HepG2 (cell line): ENCODE measurements around the gene KCTD19. TPM values are rescaled to one million over a fixed set of nuclear protein-coding genes. Genes with fewer than 3 reads are reported as not detected.

Source experiments
- HNF4A ChIP-seq: sonication (generic); formaldehyde crosslinking; IDR thresholded peaks from 2 replicates; pipeline ENCODE4 v1.4.0; 2020; ENCODE audit warnings: missing genetic modification reagents
- HNRNPUL1 ChIP-seq: fragments of 200-400 bp; formaldehyde crosslinking; IDR thresholded peaks from 2 replicates; pipeline ENCODE4 v1.6.1; 2017; ENCODE audit warnings: low read depth, mild to moderate bottlenecking, low read length, moderate library complexity
- MAFK ChIP-seq, 2 experiments: IDR thresholded peaks in 1 of 2; conservative IDR thresholded peaks in 1 of 2; 2 replicates each; pipeline ENCODE4 v1.6.1; 2011; ENCODE audit warnings: improper control_type of control experiment in 2 of 2, low read length in 2 of 2
- RELA ChIP-seq: sonication (generic); formaldehyde crosslinking; IDR thresholded peaks from 2 replicates; pipeline ENCODE4 v1.4.0; 2020; ENCODE audit warnings: missing genetic modification reagents
- TAF1 ChIP-seq: sonication (generic); formaldehyde crosslinking; IDR thresholded peaks from 2 replicates; pipeline ENCODE4 v1.4.0; 2020; ENCODE audit warnings: missing genetic modification reagents
- ZNF33B ChIP-seq: sonication (generic); formaldehyde crosslinking; IDR thresholded peaks from 2 replicates; pipeline ENCODE4 v1.5.1; 2020; ENCODE audit warnings: mild to moderate bottlenecking, missing genetic modification reagents
- ZNF343 ChIP-seq: sonication (generic); formaldehyde crosslinking; IDR thresholded peaks from 2 replicates; pipeline ENCODE4 v1.4.0; 2020; ENCODE audit warnings: mild to moderate bottlenecking, missing genetic modification reagents
- ZNF431 ChIP-seq: sonication (generic); formaldehyde crosslinking; IDR thresholded peaks from 2 replicates; pipeline ENCODE4 v1.9.0; 2022; ENCODE audit warnings: missing genetic modification reagents, low read depth, mild to moderate bottlenecking, borderline replicate concordance
- ZNF563 ChIP-seq: sonication (generic); formaldehyde crosslinking; IDR thresholded peaks from 2 replicates; pipeline ENCODE4 v1.8.0; 2022; ENCODE audit warnings: mild to moderate bottlenecking, moderate library complexity, missing genetic modification reagents
- ZNF629 ChIP-seq: sonication (generic); formaldehyde crosslinking; conservative IDR thresholded peaks from 2 replicates; pipeline ENCODE4 v1.5.0; 2020; ENCODE audit warnings: missing genetic modification reagents
- polyA plus RNA-seq, 8 experiments: library from polyadenylated mRNA; depleted of rRNA in 3 of 8; stranded (reverse) in 7 of 8; unstranded in 1 of 8; fragments of >200 nt; fragmentation: Illumina TruSeq in 4 of 8; extraction: Trizol in 4 of 8; gene quantifications; 2 replicates each; pipeline versions ENCODE4 v1.2.1 to v1.2.3, GENCODE V29; 2011 to 2016; ENCODE audit warnings: low read depth in 4 of 8, missing spikeins in 1 of 8, mixed read lengths in 1 of 8; ENCODE audit not compliant: insufficient read depth in 1 of 8
- total RNA-seq, 5 experiments: library from RNA; depleted of rRNA; stranded (reverse); fragments of >200 nt; fragmentation: Illumina TruSeq; extraction: Trizol; gene quantifications; 2 replicates each; pipeline ENCODE4 v1.2.3, GENCODE V29; 2016; ENCODE audit warnings: low read depth in 1 of 5
- TF ChIP-seq, protein P1 (sequence below): sonication (generic); formaldehyde crosslinking; IDR thresholded peaks from 2 replicates; pipeline ENCODE4 v1.5.1; 2020; ENCODE audit warnings: mild to moderate bottlenecking, missing genetic modification reagents, borderline replicate concordance
- TF ChIP-seq, protein P2 (sequence below): sonication (generic); formaldehyde crosslinking; IDR thresholded peaks from 2 replicates; pipeline ENCODE4 v1.8.1; 2023; ENCODE audit warnings: mild to moderate bottlenecking, missing genetic modification reagents
- TF ChIP-seq, protein P3 (sequence below): sonication (generic); formaldehyde crosslinking; IDR thresholded peaks from 2 replicates; pipeline ENCODE4 v1.8.1; 2023; ENCODE audit warnings: mild to moderate bottlenecking, inconsistent platforms, moderate library complexity, missing genetic modification reagents, borderline replicate concordance
- TF ChIP-seq, protein P4 (sequence below): sonication (generic); formaldehyde crosslinking; IDR thresholded peaks from 2 replicates; pipeline ENCODE4 v1.5.1; 2020; ENCODE audit warnings: mild to moderate bottlenecking, missing genetic modification reagents, borderline replicate concordance
- TF ChIP-seq, protein P5 (sequence below): sonication (generic); formaldehyde crosslinking; IDR thresholded peaks from 2 replicates; pipeline ENCODE4 v1.8.0; 2022; ENCODE audit warnings: missing genetic modification reagents, mild to moderate bottlenecking, moderate library complexity, borderline replicate concordance

The KCTD19 gene
- total and polyA plus RNA-seq, 2 of the 13 experiments (the other 11 are each of a cell fraction or from before 2014, with no cell fraction given): not detected

DNA sequence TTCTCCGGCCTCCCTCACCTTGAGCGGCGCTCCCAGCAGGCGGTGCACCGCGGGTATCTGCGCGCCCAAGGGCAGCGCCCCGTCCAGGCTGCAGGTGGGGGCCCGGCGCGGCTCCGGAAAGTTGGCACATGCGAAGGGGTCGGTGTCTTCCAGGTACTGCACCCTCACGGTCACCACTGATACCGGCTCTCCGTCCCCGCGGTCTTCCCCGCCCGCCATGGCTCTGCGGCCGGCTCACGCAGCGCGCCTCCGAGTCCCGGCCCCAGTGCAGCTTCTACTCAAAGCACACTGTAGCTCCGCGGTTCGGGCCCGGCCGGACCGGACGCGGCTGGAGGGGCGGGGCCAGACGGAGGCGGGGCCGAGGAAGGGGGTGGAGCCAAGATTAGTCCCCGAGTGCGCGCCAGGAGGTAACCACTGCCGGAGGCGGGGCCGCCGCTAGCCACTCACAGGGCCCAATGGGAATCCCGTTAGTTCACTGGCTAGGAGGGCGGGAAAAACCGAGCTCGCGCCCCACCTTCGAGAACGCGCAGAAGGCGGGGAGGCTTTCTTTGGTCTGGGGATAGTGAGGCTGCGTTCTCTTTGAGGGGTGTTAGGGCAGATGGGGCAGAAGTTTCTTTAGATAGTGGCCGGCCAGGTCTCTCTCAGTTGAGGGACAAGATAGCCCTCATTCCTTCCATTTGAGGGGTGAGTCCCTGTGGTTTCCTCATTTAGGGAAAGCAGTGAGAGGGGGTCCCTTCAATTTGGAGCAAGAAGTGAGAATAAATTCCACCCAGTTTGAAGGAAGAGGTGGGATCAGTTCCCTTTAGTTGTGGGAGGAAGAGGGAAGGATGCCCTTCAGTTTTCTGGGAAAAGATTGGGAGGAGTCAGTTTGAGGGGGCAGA lies 79.1 kb downstream of the KCTD19 start, which contains the start of gene FHOD1 (continued):
- TF ChIP-seq, protein P1, sequence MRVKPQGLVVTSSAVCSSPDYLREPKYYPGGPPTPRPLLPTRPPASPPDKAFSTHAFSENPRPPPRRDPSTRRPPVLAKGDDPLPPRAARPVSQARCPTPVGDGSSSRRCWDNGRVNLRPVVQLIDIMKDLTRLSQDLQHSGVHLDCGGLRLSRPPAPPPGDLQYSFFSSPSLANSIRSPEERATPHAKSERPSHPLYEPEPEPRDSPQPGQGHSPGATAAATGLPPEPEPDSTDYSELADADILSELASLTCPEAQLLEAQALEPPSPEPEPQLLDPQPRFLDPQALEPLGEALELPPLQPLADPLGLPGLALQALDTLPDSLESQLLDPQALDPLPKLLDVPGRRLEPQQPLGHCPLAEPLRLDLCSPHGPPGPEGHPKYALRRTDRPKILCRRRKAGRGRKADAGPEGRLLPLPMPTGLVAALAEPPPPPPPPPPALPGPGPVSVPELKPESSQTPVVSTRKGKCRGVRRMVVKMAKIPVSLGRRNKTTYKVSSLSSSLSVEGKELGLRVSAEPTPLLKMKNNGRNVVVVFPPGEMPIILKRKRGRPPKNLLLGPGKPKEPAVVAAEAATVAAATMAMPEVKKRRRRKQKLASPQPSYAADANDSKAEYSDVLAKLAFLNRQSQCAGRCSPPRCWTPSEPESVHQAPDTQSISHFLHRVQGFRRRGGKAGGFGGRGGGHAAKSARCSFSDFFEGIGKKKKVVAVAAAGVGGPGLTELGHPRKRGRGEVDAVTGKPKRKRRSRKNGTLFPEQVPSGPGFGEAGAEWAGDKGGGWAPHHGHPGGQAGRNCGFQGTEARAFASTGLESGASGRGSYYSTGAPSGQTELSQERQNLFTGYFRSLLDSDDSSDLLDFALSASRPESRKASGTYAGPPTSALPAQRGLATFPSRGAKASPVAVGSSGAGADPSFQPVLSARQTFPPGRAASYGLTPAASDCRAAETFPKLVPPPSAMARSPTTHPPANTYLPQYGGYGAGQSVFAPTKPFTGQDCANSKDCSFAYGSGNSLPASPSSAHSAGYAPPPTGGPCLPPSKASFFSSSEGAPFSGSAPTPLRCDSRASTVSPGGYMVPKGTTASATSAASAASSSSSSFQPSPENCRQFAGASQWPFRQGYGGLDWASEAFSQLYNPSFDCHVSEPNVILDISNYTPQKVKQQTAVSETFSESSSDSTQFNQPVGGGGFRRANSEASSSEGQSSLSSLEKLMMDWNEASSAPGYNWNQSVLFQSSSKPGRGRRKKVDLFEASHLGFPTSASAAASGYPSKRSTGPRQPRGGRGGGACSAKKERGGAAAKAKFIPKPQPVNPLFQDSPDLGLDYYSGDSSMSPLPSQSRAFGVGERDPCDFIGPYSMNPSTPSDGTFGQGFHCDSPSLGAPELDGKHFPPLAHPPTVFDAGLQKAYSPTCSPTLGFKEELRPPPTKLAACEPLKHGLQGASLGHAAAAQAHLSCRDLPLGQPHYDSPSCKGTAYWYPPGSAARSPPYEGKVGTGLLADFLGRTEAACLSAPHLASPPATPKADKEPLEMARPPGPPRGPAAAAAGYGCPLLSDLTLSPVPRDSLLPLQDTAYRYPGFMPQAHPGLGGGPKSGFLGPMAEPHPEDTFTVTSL (CRISPR knock-in tag): peak; percentile 76
- no peak; the same call in none of the 2 replicates for TF ChIP-seq ZNF343 (CRISPR knock-in tag)
- TF ChIP-seq MAFK (conservative IDR thresholded peaks at IDR 0.05 in 1 of 2, IDR thresholded peaks at IDR 0.05 in 1 of 2; ENCODE audit: low read length in 2 of 2): no peak
- peak; percentile 81; the same call in 1 of the 2 replicates for TF ChIP-seq ZNF563 (CRISPR knock-in tag)
- TF ChIP-seq, protein P2, sequence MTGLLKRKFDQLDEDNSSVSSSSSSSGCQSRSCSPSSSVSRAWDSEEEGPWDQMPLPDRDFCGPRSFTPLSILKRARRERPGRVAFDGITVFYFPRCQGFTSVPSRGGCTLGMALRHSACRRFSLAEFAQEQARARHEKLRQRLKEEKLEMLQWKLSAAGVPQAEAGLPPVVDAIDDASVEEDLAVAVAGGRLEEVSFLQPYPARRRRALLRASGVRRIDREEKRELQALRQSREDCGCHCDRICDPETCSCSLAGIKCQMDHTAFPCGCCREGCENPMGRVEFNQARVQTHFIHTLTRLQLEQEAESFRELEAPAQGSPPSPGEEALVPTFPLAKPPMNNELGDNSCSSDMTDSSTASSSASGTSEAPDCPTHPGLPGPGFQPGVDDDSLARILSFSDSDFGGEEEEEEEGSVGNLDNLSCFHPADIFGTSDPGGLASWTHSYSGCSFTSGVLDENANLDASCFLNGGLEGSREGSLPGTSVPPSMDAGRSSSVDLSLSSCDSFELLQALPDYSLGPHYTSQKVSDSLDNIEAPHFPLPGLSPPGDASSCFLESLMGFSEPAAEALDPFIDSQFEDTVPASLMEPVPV (CRISPR knock-in tag): peak; percentile 91
- no peak for TF ChIP-seq HNRNPUL1
- no peak for TF ChIP-seq ZNF629 (CRISPR knock-in tag)
- TF ChIP-seq, protein P3, sequence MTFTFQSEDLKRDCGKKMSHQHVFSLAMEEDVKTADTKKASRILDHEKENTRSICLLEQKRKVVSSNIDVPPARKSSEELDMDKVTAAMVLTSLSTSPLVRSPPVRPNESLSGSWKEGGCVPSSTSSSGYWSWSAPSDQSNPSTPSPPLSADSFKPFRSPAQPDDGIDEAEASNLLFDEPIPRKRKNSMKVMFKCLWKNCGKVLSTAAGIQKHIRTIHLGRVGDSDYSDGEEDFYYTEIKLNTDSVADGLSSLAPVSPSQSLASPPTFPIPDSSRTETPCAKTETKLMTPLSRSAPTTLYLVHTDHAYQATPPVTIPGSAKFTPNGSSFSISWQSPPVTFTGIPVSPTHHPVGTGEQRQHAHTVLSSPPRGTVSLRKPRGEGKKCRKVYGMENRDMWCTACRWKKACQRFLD (CRISPR knock-in tag): peak; percentile 43; the same call in 1 of the 2 replicates
- TF ChIP-seq, protein P4, sequence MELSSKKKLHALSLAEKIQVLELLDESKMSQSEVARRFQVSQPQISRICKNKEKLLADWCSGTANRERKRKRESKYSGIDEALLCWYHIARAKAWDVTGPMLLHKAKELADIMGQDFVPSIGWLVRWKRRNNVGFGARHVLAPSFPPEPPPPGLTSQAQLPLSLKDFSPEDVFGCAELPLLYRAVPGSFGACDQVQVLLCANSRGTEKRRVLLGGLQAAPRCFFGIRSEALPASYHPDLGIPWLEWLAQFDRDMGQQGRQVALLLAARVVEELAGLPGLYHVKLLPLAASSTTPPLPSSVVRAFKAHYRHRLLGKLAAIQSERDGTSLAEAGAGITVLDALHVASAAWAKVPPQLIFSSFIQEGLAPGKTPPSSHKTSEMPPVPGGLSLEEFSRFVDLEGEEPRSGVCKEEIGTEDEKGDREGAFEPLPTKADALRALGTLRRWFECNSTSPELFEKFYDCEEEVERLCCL: no peak
- TF ChIP-seq ZNF431 (CRISPR knock-in tag): no peak
- TF ChIP-seq ZNF33B (CRISPR knock-in tag): no peak; the same call in 1 of the 2 replicates
- TF ChIP-seq TAF1 (CRISPR knock-in tag): peak; percentile 85
- no peak for TF ChIP-seq HNF4A
- TF ChIP-seq, protein P5, sequence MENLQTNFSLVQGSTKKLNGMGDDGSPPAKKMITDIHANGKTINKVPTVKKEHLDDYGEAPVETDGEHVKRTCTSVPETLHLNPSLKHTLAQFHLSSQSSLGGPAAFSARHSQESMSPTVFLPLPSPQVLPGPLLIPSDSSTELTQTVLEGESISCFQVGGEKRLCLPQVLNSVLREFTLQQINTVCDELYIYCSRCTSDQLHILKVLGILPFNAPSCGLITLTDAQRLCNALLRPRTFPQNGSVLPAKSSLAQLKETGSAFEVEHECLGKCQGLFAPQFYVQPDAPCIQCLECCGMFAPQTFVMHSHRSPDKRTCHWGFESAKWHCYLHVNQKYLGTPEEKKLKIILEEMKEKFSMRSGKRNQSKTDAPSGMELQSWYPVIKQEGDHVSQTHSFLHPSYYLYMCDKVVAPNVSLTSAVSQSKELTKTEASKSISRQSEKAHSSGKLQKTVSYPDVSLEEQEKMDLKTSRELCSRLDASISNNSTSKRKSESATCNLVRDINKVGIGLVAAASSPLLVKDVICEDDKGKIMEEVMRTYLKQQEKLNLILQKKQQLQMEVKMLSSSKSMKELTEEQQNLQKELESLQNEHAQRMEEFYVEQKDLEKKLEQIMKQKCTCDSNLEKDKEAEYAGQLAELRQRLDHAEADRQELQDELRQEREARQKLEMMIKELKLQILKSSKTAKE (CRISPR knock-in tag): peak; percentile 52; the same call in 1 of the 2 replicates
- TF ChIP-seq RELA (CRISPR knock-in tag): peak; percentile 84; the same call in 1 of the 2 replicates
